Measurements from ENCODE around the gene POLR2L. TPM values are rescaled to one million over a fixed set of nuclear protein-coding genes. Genes with fewer than 3 reads are reported as not detected.
A peak's percentile ranks its signal among the peaks of the same experiment; 100 is the strongest.

POLR2L gene
- total RNA-seq, 2 donors from 2014 or later: 64.5 to 91.1 TPM

- peak overlapping the region; percentile 82 to 94 for H3K4me3 ChIP-seq
- under 1% methylated on average over 26 of the region's 27 CpGs for WGBS
- no peaks in the 10 kb centered on the region for H3K9me3 ChIP-seq
- H3K36me3 ChIP-seq: peaks cover 4 to 6% of the 10 kb centered on the region in 2 donors
- intact Hi-C loops (cut with DNase I): loop anchor here (10.0 kb wide), 1 partner anchor 623 kb away; no protein-coding TSS in a partner anchor
- H3K27me3 ChIP-seq (replicated peaks; ENCODE audit: insufficient read depth): no peaks in the 10 kb centered on the region
- no peak for DNase-seq (ENCODE audit: low spot score)
- H3K4me1 ChIP-seq (replicated peaks): peaks cover 20% of the 10 kb centered on the region
- H3K27ac ChIP-seq: peak overlapping the region; percentile 89 to 90
- TF ChIP-seq POLR2AphosphoS5 (IDR thresholded peaks at IDR 0.05) (no peak), CTCF (IDR thresholded peaks at IDR 0.05) (no peak), POLR2A (IDR thresholded peaks at IDR 0.05) (no peak)
These were observed 354 bp downstream of the POLR2L start for GRCh38 chr11:841981-842369.

GRCh38 chr11:839875-840617, 2.3 kb downstream of the POLR2L start:
- no peaks in the 10 kb centered on the region for H3K9me3 ChIP-seq
- no peaks in the 10 kb centered on the region for H3K27me3 ChIP-seq (replicated peaks; ENCODE audit: insufficient read depth)
- H3K4me1 ChIP-seq (replicated peaks): peaks cover 18% of the 10 kb centered on the region
- peaks cover 4 to 6% of the 10 kb centered on the region in 2 donors for H3K36me3 ChIP-seq
- intact Hi-C loops (cut with DNase I): loop anchor here (10.0 kb wide), 1 partner anchor 625 kb away; no protein-coding TSS in a partner anchor
- 78% methylated on average over 25 of the region's 25 CpGs for WGBS
- no peak overlapping the region for H3K27ac ChIP-seq
- no peak overlapping the region for H3K4me3 ChIP-seq
- no peak for TF ChIP-seq POLR2A (IDR thresholded peaks at IDR 0.05)
- no peak for TF ChIP-seq CTCF (IDR thresholded peaks at IDR 0.05)
- no peak for TF ChIP-seq POLR2AphosphoS5 (IDR thresholded peaks at IDR 0.05)
- DNase-seq (ENCODE audit: low spot score): no peak

- H3K4me3 ChIP-seq: no peak overlapping the region
- H3K4me1 ChIP-seq (replicated peaks): peaks cover 21% of the 10 kb centered on the region
- intact Hi-C loops (cut with DNase I): no loop called here
- H3K27me3 ChIP-seq (replicated peaks; ENCODE audit: insufficient read depth): no peaks in the 10 kb centered on the region
- 91% methylated on average over 4 of the region's 5 CpGs for WGBS
- peaks cover 4 to 6% of the 10 kb centered on the region in 2 donors for H3K36me3 ChIP-seq
- no peak for DNase-seq (ENCODE audit: low spot score)
- no peak overlapping the region for H3K27ac ChIP-seq
- H3K9me3 ChIP-seq: no peaks in the 10 kb centered on the region
- TF ChIP-seq CTCF (IDR thresholded peaks at IDR 0.05) (no peak), POLR2A (IDR thresholded peaks at IDR 0.05) (no peak), POLR2AphosphoS5 (IDR thresholded peaks at IDR 0.05) (no peak)
These were observed 3.1 kb downstream of the POLR2L start for GRCh38 chr11:839280-839623.

GRCh38 chr11:838441-839279, 3.7 kb downstream of the POLR2L start:
- intact Hi-C loops (cut with DNase I): no loop called here
- no peak overlapping the region for H3K27ac ChIP-seq
- 67% methylated on average over 17 of the region's 17 CpGs for WGBS
- no peak for DNase-seq (ENCODE audit: low spot score)
- H3K9me3 ChIP-seq: no peaks in the 10 kb centered on the region
- peaks cover 22% of the 10 kb centered on the region for H3K4me1 ChIP-seq (replicated peaks)
- no peak overlapping the region for H3K4me3 ChIP-seq
- TF ChIP-seq POLR2A (IDR thresholded peaks at IDR 0.05) (no peak), CTCF (IDR thresholded peaks at IDR 0.05) (peak in 1 of 4 experiments; percentile 7)
- H3K27me3 ChIP-seq (replicated peaks; ENCODE audit: insufficient read depth): no peaks in the 10 kb centered on the region
- peaks cover 4 to 6% of the 10 kb centered on the region in 2 donors for H3K36me3 ChIP-seq
